ENCODE data around the gene CTPS2.
A peak's percentile ranks its signal among the peaks of the same experiment; 100 is the strongest.
"Not testable (repeated sequence)": the region's sequence is repeated elsewhere in the genome, so short reads cannot be mapped to it uniquely, and the experiment has no call there.

CTPS2 gene

DNA sequence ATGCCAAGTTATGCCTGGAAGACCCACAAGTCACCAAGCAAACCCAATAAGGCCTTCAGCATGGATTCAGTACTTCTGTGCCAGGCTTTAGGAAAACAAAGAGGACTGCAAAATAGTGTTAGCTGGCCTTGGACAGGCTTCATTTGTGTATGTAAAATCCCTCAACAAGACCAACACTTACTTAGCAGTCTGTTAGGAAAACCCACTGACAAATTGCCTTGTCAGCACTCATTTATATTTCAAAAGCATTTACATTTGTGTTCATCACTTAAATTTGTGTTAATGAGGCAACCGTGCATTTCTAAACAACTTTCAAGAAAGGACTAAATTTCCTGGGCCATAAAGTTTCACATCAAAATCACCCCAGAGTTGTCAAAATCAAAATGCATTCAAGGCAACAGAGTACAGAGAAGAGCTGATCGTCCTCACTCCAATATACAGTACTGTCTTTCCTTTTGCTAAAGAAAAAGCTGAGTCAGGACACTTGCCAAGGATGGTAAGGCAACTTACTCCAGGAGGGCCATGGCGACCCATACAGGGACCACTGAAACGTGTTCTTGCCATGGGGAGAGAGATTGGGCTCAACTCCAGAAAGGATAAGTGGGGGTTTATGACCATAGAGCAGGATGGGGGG, 61.0 kb downstream of the CTPS2 start:
- no peak for DNase-seq

DNA sequence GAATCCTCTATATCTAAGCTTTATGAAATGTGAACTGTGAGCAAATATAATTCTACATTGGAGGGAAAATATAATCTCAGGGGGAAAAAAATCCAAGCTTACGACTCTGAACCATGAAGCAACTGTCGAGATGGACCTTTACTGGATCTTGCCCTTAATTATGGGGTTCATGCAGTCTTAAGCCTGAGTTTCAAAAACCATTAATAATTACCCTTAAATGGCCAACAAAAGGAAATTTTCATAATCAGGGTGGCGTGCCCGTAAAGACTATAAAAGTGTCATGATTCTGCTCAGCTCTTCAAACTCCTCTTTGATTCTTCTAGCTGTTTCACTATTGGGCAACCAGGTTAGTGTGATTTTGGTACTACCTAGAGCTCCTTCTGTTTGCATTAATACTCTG, 62.6 kb downstream of the CTPS2 start, which contains the start of gene S100G:
S100G (plus strand) TSS at position 301 of the 400 bp plus-strand sequence. CDS start 849 bp downstream, outside the sequence.
- no peak for DNase-seq

DNA sequence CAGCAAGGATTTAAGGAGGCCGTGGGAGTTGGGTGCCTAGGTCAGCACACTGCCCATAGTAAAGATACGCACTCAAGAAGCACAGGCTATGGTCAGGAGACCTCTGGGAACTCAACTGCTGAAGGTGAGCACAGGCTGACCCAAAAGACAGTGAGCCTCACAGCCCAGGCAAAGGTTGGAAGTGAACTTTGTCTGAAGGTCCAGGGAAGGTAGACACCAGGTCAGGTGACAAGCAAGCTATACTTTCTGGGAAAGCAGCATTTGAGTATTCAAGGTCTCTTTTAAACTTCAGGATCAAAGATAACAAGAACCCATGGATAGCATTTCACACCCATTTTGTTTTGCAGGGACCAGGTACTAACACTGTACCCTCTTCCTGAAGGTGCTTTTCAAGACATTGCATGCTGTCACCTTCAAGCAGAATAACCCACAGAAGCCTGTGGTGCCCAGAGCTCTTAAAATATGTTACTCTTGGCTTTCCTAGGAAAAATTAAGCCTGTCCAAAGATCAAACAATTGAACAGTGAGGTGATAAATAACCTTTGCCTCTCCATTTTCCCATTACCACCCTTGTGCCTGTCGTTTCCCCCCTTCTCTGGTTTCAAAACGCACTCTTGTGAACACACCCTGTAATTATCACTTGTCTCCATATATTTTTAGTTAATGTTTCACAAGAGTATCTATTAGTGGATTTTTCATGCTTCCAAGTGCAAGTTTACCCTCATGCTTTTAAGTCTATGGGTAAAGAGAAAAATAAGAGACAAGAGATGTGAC, 65.9 kb downstream of the CTPS2 start:
- DNase-seq, result no peak

DNA sequence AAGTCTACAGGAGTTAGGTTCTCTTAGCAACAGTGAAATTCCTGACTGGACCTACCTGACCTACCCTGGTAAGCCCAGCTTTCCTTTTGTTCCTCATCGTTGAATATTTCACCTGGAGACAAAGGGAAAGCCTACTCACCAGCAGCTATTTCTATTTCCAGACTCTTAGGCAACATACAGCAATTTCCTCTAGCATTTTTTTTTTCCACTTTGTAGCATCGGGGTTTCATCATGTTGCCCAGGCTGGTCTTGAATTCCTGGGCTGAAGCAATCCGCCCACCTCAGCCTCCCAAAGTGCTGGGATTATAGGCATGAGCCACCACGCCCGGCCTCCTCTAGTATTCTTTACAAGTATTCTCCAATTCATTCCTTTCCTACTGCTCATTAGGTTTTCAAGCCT, 69.3 kb downstream of the CTPS2 start:
- peak; percentile 56 for DNase-seq

DNA sequence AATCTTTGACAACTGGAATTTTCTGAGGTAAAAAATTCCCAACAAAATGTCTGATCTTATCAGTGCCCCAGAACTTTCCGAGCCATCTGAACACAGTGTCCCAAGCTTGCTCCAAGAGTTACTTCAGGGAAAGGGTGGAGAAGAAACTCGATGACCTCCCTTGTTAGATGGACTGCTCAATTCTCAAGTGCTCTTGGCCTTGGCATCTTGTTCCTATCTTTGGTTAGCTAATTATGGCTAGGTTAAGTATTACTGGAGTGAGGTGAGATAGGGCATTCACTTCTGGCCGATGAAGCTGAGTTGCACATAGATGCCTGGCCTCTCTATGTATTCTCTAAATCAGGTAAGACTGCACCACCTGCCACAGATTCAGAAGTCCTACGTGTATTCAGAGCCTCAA, 71.6 kb downstream of the CTPS2 start:
- no peak for DNase-seq

DNA sequence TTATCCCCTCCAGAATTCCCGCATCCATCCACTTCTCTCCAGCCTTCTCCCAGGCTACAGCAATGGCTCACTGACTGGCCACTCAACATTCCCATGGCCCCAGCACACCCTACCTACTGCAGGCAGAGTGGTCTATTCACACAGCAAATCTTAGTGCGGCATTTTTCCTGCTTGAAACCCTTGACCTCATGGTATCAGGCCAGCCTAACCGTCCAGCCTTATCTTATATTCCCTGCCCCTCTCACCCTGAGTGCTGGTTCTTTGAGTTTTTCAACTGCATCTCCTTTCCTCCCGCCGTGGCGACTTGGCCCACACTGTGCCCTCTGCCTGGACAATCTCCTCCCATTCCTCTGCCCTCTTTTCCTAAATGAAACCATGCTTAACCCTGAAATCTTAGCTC, 72.5 kb downstream of the CTPS2 start:
- no peak for DNase-seq

DNA sequence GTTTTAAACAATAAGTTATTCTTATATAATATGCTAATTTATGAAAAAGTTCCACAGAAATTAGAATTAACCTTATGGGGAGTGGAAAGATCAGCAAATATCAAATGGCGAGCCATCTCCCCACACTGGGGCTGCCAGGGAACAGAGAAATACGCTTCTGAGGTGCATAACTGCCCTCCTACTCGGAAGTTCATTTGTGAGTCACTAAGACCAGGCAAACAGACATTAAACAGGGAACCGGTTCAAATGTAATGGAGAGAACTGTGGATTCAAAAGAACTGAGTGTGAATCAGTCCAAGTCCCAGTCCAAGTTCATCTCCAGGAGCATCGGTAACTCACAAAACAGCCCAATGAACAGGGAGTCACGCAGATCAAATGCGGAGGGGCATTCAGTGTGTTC, 73.9 kb downstream of the CTPS2 start:
- DNase-seq, result no peak

DNA sequence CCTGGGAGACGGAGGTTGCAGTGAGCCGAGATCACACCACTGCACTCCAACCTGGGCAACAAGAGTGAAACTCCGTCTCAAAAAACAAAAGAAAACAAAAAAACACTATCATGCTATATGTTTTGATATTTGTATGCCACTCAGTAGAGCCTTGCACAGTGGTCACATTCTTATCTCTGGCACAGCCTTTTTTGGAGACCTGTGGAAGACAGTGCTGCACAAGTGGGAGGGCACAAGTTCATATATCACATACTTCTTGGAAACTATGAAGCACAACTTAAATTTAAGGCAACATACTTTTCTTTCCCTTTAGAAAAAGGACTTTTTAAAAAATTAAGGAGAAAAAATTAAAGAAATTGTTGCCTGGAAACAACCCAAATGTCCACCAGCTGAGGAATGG, 76.9 kb downstream of the CTPS2 start:
- DNase-seq, result no peak

DNA sequence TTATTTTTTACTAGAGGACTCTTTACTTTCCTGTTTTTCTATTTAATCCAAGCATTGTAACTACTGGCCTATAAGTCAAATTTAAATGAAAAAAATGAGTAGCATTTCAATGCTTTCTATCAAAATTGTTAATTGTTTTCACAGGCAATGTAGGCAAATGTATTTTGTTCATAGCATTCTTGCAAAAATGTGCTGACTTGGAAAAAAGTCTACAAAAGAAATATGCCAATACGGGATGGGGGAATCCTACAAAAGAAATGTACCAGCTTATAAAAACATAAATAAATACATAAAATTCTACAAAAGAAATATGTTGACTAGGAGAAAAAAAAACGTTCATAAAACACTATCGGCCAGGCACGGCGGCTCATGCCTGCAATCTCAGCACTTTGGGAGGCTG, 77.4 kb downstream of the CTPS2 start:
- DNase-seq, result no peak

DNA sequence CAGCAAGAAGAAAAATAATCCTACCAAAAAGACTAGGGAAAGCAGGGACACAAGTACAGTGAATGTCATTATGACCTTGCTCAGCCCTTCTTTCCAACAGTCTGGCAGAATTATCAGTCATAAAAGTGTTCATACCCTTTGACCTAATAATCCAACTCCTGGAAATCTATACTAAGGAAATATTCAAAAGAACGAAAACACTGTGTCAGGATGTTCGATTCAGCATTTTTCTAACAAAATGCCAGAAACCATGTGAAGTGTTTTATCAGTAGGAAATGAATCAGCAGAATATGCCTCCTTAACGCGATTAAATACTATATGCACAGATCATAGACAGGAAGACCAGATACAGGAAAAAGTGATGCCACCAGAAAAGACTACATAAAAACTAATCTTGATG, 78.7 kb downstream of the CTPS2 start:
- DNase-seq, result peak; percentile 7

DNA sequence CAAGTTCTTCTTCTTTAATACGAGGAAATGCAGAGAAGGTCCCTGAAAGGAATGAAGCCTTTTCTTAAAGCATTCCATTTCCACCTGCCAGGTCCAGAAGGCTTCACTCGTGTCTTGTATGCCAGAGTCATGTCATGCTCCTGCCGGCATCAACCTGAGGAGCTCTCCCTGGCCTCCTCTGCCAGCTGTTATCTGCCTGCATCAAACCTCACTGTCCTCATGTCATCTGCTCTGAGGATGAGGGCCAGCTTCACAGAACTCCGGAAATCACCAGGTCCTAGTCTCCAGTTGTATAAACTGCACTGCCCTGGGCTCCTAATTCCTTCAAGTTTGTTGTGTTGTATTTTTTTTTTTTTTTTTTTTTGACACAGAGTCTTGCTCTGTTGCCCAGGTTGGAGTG, 82.6 kb downstream of the CTPS2 start:
- DNase-seq, result no peak

DNA sequence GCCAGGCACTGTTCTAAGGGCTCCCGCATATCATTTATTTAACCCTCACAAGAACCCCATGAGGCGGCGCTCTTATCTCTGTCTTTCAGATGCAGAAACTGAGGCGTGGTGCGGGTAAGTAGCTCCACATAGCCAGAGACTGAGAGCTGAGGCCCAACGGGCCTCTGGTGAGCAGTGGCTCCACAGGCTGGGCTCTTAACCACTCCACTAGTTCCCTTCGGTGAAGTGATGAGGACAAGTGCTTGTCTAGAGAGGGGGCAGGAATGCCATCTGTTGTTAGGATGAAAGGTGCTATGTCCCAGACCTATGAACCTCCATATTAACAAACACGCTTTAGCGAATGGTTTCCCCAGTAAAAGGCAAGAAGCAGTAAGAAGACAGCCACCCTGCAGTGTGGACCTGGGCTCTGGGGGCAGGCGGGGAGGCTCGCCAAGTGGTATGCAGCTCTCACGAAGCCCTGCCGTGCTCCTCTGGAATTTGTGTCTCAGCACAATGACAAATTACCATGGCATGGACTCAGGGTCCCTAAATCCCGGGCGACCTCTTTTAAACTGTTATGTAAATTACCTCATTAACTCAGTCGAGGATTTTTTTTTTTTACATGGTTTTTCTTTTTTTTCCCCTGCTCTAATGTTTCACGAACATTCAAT, 83.4 kb downstream of the CTPS2 start:
- no peak for DNase-seq

DNA sequence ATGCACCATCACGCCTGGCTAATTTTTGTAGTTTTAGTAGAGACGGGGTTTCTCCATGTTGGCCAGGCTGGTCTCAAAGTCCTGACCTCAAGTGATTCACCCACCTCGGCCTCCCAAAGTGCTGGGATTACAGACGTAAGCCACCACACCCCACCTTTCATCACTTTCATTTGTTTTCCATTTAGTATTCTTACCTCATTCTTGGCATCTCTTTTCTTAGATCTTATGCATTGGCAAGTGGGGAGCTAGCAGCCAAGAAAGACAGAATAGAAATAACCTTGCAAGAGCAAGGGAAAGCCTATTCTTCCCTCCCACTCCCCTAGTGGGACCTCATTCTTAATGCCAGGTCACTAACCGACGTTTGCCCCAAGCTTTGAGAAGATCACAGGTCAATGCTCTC, 84.0 kb downstream of the CTPS2 start:
- peak; percentile 22 for DNase-seq

DNA sequence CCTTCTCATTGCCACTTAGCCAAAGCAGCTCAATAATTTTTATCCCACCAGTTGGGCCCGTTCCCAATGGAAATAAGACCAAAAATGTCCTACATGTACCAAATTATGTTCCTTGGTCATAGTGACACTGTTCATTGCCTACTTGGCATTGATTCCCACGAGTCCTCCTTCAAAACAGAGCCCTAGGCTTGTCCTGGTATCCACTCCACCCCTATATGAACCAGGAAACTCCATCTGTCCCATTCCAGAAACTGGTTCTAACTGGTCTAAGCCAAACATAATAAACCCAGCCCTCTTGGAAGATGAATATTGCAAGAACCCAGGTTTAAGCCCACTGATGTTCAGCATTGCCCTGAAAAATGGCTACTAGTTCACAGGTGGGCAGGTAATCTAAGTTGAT, 93.4 kb downstream of the CTPS2 start:
- no peak for DNase-seq

DNA sequence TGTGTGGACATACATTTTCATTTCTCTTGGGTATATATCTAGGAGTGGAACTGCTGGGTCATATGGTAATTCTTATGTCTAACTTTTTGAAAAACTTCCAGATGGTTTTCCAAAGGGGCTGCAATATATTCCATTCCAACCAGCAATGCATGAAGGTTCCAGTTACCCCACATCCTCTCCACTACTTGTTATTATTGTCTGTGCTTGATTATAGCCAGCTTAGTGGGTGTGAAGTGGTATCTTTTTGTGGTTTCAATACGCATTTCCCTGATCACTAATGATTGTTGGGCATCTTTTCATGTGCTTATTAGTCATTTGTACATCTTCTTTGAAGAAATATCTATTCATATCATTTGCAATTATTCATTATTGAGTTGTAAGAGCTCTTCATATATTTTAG, 94.0 kb downstream of the CTPS2 start:
- DNase-seq, result no peak

DNA sequence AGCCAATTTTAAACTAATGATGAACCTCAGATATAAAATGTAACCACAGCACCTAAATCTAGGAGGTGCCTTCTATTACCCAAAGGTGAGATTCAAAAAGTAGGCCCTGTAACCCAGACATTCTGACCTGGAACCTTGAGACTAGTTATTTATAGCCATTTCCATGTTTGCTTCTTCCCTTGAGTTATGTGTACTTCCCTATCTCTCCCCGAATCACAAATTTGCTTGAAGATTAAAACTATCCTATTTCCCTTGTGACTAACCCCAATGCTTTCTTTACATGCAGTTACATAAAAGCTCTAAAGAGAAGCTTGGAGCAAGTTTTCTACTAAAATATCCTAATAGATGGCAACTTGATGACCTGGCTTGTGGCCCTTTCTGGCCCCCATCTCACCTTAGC, 95.1 kb downstream of the CTPS2 start:
- DNase-seq, result no peak

DNA sequence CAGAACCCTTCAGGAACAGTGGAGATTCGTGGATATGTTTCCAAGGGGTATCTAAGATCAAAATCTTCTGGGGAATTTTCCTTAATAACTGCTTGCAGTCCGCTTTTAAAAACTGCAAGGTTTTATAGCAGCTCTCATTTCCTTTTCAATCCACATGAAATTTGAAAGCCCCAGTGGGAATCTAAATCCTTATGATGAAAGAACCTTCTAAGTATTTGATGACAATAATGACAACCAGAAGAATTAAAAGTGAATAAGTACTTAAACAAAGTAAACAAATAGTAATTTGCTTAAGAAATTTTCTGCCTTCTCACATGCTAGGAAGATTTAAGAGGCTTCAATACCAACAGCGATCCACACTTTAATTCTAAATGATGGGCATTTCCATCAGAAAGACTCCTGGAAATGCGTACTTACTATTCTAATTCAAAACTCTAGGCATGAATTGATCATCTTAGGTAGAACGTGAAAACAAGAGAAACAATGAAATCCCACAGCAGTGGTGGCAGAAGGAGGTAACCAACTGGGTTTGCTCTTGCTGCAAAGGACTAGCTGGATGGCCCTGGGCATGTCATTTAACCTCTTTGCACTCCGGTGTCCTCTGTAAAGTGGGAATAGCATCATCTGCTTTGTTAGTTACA, 100.1 kb downstream of the CTPS2 start:
- no peak for DNase-seq

DNA sequence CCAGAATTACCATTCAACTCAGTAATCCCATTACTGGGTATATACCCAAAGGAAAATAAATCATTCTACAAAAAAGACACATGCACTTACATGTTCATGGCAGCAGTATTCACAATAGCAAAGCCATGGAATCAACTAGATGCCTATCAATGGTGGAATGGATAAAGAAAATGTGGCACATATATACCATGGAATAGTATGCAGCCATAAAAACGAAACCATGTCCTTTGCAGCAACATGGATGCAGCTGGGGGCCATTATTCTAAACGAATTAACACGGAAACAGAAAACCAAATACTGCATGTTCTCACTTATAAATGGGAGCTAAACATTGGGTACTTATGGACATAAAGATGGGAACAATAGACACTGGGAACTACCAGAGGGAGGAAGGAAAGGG, 101.8 kb downstream of the CTPS2 start:
- not testable (repeated sequence) for DNase-seq

DNA sequence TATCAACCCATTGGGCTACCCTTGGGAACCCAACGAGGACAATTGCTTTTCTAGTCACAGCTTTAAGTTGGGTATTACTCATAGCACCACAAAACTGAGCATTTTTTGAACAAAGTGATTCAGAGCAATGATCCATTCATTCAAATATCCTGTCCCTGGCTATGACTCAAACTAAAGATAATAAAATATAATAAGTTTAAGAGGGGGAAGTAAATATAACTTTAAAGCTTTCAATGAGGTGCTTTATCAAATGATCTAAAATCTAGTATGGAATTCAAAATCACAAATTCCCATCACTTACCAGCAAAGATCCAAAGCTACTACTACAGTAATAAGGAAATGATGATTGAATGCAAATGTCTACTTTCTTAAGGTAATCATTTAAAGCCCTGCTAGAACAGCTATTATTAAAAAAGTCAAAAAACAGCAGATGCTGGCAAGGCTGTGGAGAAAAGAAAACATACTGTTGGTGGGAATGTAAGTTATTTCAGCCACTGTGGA, 102.3 kb downstream of the CTPS2 start:
- DNase-seq, result no peak

DNA sequence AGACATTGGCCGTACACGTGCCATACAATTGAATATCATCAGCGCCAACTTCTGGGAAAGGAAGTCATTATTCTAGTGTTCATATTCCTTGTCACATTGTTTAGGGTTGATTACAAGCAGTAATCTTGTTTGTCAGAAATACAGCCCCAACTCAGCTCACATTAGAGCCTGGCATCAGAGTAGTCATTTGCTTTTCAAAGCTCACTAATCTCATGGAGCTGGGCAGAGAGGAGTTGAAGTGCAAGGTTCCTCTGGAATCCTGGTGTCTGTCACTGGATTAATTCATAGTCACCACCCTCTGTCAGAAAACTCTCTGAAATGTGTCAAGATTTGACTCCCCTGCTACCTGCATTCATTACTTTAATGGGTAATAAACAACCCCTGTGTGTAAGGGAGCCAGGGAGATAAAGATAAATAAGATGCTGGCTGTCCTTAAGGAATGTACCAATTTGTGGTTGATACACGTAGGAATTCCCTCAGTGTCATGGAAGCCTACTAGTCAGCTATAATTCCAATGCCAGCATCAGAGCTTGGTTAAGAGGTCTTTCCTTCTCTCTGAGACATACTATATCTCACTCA, 106.2 kb downstream of the CTPS2 start:
- DNase-seq, result no peak

DNA sequence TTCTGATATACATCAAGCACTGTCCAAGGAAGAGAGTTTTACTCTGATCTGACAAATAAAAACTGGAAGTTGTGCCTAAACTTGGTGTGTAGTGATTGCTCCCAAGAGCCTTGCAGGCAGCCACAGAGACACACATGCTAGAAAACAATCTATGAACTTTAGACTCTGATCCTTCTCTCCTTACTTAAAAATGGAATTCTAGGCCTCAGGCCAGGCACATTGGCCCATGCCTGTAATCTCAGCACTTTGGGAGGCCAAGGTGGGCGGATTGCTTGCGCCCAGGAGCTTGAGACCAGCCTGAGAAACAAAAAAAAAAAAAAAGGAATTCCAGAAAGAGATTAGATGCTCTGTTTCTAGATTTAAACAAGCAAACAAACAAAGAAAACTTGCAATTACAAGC, 108.1 kb downstream of the CTPS2 start:
- DNase-seq, result no peak

DNA sequence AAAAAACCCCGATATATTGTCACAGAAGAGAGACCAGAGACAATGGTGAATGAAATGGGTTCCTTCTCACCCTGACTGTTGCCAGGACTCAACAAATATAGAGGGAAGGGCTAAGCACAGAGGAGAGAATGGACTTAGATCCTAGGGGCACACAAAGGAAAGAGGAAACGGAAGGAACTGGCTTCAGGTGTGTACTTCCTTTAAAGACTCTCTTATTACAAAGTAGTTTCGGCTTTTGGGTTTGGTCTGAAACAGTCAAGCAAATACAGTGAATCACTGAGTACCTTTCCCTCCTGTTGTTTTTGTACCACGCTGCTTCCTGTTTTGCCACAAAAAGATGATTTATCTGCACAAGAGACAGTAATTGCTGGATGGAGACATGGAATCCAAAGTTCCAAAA, 108.6 kb downstream of the CTPS2 start:
- DNase-seq, result no peak

DNA sequence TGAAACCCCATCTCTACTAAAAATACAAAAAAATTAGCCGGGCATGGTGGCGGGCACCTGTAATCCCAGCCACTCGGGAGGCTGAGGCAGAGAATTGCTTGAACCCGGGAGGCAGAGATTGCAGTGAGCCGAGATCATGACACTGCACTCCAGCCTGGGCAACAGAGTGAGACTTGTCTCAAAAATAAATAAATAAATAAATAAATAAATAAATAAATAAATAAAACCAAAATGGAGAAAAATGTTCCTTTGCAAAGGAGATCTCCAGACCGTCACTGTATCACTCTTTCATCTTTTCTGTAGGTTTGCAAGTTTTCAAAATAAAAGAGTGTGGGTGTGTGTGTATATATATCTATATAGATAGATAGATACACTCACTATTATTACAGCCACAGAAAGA, 109.2 kb downstream of the CTPS2 start:
- DNase-seq, result not testable (repeated sequence)
